Activated T-cell treated with anti-CD3 and anti-CD28 coated beads for 48 hours (primary cell): ENCODE results near the gene TMEM80.

ENCODE experiments used
- DNase-seq: peaks from one replicate; pipeline ENCODE4 v3.0.0-alpha.2; 2020; ENCODE audit warnings: low read depth

TMEM80 gene

GRCh38 chr11:746289-747157, 50.9 kb downstream of the TMEM80 start:
- no peak for DNase-seq

GRCh38 chr11:747158-748006, 51.8 kb downstream of the TMEM80 start, which contains the start of gene TALDO1:
Gene TALDO1, plus strand, starts transcription at chr11:747464. Its CDS starts 18 bp downstream, at chr11:747482.
- DNase-seq = peak; percentile 91

- no peak for DNase-seq
These were observed 52.4 kb downstream of the TMEM80 start for GRCh38 chr11:748007-748359.

DNA sequence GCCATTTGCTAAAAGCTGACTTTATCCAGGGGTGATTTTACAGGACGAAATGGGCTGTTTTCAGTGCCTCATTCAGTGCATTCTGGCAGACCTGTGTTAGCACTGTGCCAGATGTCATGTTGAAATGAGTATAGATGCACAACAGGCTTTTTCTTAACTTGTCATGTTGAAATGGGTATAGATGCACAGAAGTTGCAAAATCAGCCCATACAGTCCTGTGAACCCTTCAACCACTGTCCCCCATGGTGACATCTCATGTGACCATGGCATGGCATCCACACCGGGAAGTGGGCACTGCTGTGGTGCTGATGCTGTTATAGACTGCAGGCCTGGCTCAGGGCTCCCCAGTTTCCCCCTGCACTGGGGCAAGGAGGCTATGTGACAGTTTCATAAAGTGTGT, 54.1 kb downstream of the TMEM80 start:
- no peak for DNase-seq
